Mucosa of rectum (tissue), 2 donors: ENCODE results near the gene HNRNPL.
"Not testable (repeated sequence)": the region's sequence is repeated elsewhere in the genome, so short reads cannot be mapped to it uniquely, and the experiment has no call there.

Source experiments
- H3K27ac ChIP-seq, 2 donors: one replicate each; pipeline ENCODE4 v1.7.0; 2013; ENCODE audit warnings: inconsistent platforms in 2 of 2, low read depth in 2 of 2, low read length in 2 of 2
- H3K27me3 ChIP-seq, 2 donors: one replicate each; pipeline ENCODE4 v1.7.0; 2013; ENCODE audit warnings: low read length in 2 of 2; ENCODE audit not compliant: control insufficient read depth in 2 of 2, insufficient read depth in 2 of 2
- H3K36me3 ChIP-seq, 2 donors: one replicate each; pipeline ENCODE4 v1.7.0; 2013; ENCODE audit warnings: low read length in 2 of 2; ENCODE audit not compliant: control insufficient read depth in 2 of 2, insufficient read depth in 2 of 2
- H3K4me1 ChIP-seq, 2 donors: one replicate each; pipeline ENCODE4 v1.7.0; 2013; ENCODE audit warnings: low read length in 2 of 2, mild to moderate bottlenecking in 1 of 2; ENCODE audit not compliant: control insufficient read depth in 2 of 2, insufficient read depth in 2 of 2
- H3K4me3 ChIP-seq, 2 donors: one replicate each; pipeline ENCODE4 v1.7.0; 2013; ENCODE audit warnings: low read length in 2 of 2
- H3K9ac ChIP-seq, 2 donors: one replicate each; pipeline ENCODE4 v1.7.0; 2013; ENCODE audit warnings: low read length in 2 of 2, low read depth in 1 of 2, mild to moderate bottlenecking in 1 of 2
- H3K9me3 ChIP-seq, 2 donors: one replicate each; pipeline ENCODE4 v1.7.0; 2013; ENCODE audit warnings: low read length in 2 of 2; ENCODE audit not compliant: control insufficient read depth in 2 of 2
- donor health status: healthy.
- donor health status: Normal muscosa, but diverticular disease.

HNRNPL gene

GRCh38 chr19:38883286-38883685 is 33.5 kb upstream of the HNRNPL start:
- Histone ChIP-seq H3K4me3 (no peak overlapping the region), H3K27me3 (no peaks in the 10 kb centered on the region), H3K4me1 (peaks cover 5 to 13% of the 10 kb centered on the region in 2 donors), H3K9me3 (no peaks in the 10 kb centered on the region), H3K27ac (no peak overlapping the region), H3K9ac (no peak overlapping the region), H3K36me3 (peaks cover 1 to 9% of the 10 kb centered on the region in 2 donors)

- H3K27me3 ChIP-seq = no peaks in the 10 kb centered on the region
- no peak overlapping the region for H3K4me3 ChIP-seq
- peaks cover 0 to 9% of the 10 kb centered on the region in 2 donors for H3K36me3 ChIP-seq
- no peak overlapping the region for H3K27ac ChIP-seq
- H3K9ac ChIP-seq = no peak overlapping the region
- H3K4me1 ChIP-seq = peaks cover 14 to 18% of the 10 kb centered on the region in 2 donors
- H3K9me3 ChIP-seq = no peaks in the 10 kb centered on the region
Measured at GRCh38 chr19:38880882-38881609, 31.3 kb upstream of the HNRNPL start.

GRCh38 chr19:38880076-38880881 is 30.5 kb upstream of the HNRNPL start:
- H3K4me1 ChIP-seq = peaks cover 14 to 18% of the 10 kb centered on the region in 2 donors
- peaks cover 0 to 6% of the 10 kb centered on the region in 2 donors for H3K36me3 ChIP-seq
- H3K27me3 ChIP-seq = no peaks in the 10 kb centered on the region
- H3K9me3 ChIP-seq = no peaks in the 10 kb centered on the region
- no peak overlapping the region for H3K9ac ChIP-seq
- no peak overlapping the region for H3K27ac ChIP-seq
- H3K4me3 ChIP-seq = no peak overlapping the region

GRCh38 chr19:38879400-38879751 is 29.6 kb upstream of the HNRNPL start:
- Histone ChIP-seq H3K9ac (no peak overlapping the region), H3K4me3 (no peak overlapping the region), H3K9me3 (no peaks in the 10 kb centered on the region), H3K27me3 (no peaks in the 10 kb centered on the region), H3K36me3 (peaks cover 0 to 5% of the 10 kb centered on the region in 2 donors), H3K4me1 (peaks cover 14 to 18% of the 10 kb centered on the region in 2 donors), H3K27ac (peak overlapping the region in 1 of 2 donors; percentile 83)

GRCh38 chr19:38878575-38879399 is 29.0 kb upstream of the HNRNPL start:
- peaks cover 0 to 5% of the 10 kb centered on the region in 2 donors for H3K36me3 ChIP-seq
- peak overlapping the region; percentile 74 to 83 for H3K27ac ChIP-seq
- H3K27me3 ChIP-seq = no peaks in the 10 kb centered on the region
- H3K9ac ChIP-seq = peak overlapping the region; percentile 63 to 64
- H3K4me1 ChIP-seq = peaks cover 14 to 18% of the 10 kb centered on the region in 2 donors
- H3K9me3 ChIP-seq = no peaks in the 10 kb centered on the region
- H3K4me3 ChIP-seq = peak overlapping the region in 1 of 2 donors; percentile 57

GRCh38 chr19:38877781-38878574 is 28.2 kb upstream of the HNRNPL start, which contains the start of gene RINL:
TSS of gene RINL (minus strand) at chr19:38878275. CDS start at chr19:38876742, 1,533 bp downstream.
- peaks cover 14 to 18% of the 10 kb centered on the region in 2 donors for H3K4me1 ChIP-seq
- peak within 1 kb of the TSS; percentile 63 to 64 for H3K9ac ChIP-seq
- peak within 1 kb of the TSS; percentile 74 to 83 for H3K27ac ChIP-seq
- peak within 1 kb of the TSS; percentile 39 to 57 for H3K4me3 ChIP-seq
- peaks cover 0 to 3% of the 10 kb centered on the region in 2 donors for H3K36me3 ChIP-seq
- H3K9me3 ChIP-seq = no peaks in the 10 kb centered on the region
- no peaks in the 10 kb centered on the region for H3K27me3 ChIP-seq

GRCh38 chr19:38875656-38876395 is 26.0 kb upstream of the HNRNPL start:
- H3K4me1 ChIP-seq = peaks cover 14 to 18% of the 10 kb centered on the region in 2 donors

GRCh38 chr19:38873400-38873799 is 23.6 kb upstream of the HNRNPL start:
- H3K4me3 ChIP-seq, H3K9me3 ChIP-seq, H3K27ac ChIP-seq, H3K27me3 ChIP-seq, H3K36me3 ChIP-seq, H3K9ac ChIP-seq: not testable (repeated sequence)
- peaks cover 14 to 18% of the 10 kb centered on the region in 2 donors for H3K4me1 ChIP-seq

More at GRCh38 chr19:38875656-38876395, 26.0 kb upstream of the HNRNPL start:
- H3K9ac ChIP-seq = no peak overlapping the region
- H3K36me3 ChIP-seq = no peaks in the 10 kb centered on the region
- H3K9me3 ChIP-seq = no peaks in the 10 kb centered on the region
- H3K4me3 ChIP-seq = no peak overlapping the region
- H3K27me3 ChIP-seq = no peaks in the 10 kb centered on the region
- H3K27ac ChIP-seq = no peak overlapping the region

- Histone ChIP-seq H3K27me3 (no peaks in the 10 kb centered on the region), H3K27ac (no peak overlapping the region), H3K4me1 (peaks cover 8% of the 10 kb centered on the region in 2 donors), H3K36me3 (no peaks in the 10 kb centered on the region), H3K4me3 (peak overlapping the region in 1 of 2 donors; percentile 77), H3K9ac (peak overlapping the region in 1 of 2 donors; percentile 41), H3K9me3 (no peaks in the 10 kb centered on the region)
Measured at GRCh38 chr19:38870612-38871011, 20.8 kb upstream of the HNRNPL start.
